ENCODE data around the gene KAZALD1.

KAZALD1 gene

DNA sequence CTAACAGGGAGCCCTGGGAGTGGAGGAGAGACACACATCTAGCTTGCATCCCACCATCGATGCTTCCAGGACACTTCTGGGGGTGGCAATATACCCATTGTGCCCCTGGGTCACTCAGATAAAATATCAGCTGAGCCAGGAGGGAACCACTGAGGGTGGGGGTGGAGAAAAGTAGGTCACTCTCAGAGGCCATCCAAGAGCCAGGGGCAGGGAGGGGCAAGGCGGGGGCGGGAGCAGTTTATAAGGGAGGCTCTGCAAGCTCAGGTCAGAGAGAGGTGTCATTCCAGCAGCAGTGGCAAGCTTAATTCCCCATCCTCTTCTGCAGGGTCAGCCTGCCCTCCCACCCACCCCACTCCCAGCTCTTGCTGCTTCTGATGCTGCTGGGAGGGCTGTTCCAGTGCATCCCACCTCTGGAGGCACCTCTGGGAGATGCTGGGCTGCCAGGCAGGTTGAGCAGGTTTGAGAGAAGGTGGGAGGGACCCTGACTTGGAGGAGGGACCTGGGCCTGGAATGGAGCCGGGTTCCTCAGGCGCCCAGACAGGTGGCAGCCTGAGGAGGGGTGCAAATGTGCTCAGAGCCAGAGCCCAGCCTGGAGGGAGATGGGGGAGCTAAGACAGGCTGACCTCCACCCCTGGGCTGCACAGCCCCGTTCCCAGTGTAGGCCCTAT is 49.2 kb downstream of the KAZALD1 start:
- no peak for DNase-seq (ENCODE audit: low read depth)
- TF ChIP-seq CTCF (conservative IDR thresholded peaks at IDR 0.05; ENCODE audit: control insufficient read depth, insufficient read depth, low read depth, low read length) = no peak
- H3K4me3 ChIP-seq (ENCODE audit: control insufficient read depth, low read depth, low read length) = no peak overlapping the region

- H3K4me3 ChIP-seq (ENCODE audit: control insufficient read depth, low read depth, low read length) = no peak overlapping the region
- DNase-seq (ENCODE audit: low read depth) = no peak
- TF ChIP-seq CTCF (conservative IDR thresholded peaks at IDR 0.05; ENCODE audit: control insufficient read depth, insufficient read depth, low read depth, low read length) = no peak
Measured at GRCh38 chr10:101111547-101111946, 49.8 kb downstream of the KAZALD1 start.

- H3K4me3 ChIP-seq (ENCODE audit: control insufficient read depth, low read depth, low read length) = no peak overlapping the region
- TF ChIP-seq CTCF (conservative IDR thresholded peaks at IDR 0.05; ENCODE audit: control insufficient read depth, insufficient read depth, low read depth, low read length) = no peak
- no peak for DNase-seq (ENCODE audit: low read depth)
Measured at GRCh38 chr10:101112799-101113594, 51.2 kb downstream of the KAZALD1 start.

DNA sequence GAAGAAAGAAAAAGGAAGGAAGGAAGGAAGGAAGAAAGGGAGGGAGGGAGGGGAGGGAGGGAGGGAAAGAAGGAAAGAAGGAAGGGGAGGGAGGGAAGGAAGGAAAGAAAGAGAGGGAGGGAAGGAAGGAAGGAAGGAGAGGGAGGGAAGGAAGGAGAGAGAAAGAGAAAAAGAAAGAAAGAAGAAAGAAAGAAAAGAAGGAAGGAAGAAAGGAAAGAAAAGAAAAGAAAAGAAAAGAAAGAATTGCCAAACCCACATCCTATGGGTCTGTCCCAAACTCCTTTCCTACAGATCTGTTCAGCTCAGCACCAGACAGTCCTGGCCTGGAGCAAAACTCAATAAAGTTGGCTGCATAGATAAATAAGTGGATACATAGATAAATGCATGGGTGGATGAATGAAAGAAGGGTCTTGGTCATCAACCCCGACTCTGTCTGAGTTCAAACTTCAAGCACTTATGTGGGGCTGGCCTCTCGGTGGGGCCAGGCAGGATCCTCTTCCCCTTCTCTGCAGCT is 52.2 kb downstream of the KAZALD1 start:
- no peak for TF ChIP-seq CTCF (conservative IDR thresholded peaks at IDR 0.05; ENCODE audit: control insufficient read depth, insufficient read depth, low read depth, low read length)
- H3K4me3 ChIP-seq (ENCODE audit: control insufficient read depth, low read depth, low read length) = no peak overlapping the region
- no peak for DNase-seq (ENCODE audit: low read depth)

GRCh38 chr10:101114646-101115045 is 52.9 kb downstream of the KAZALD1 start:
- TF ChIP-seq CTCF (conservative IDR thresholded peaks at IDR 0.05; ENCODE audit: control insufficient read depth, insufficient read depth, low read depth, low read length) = no peak
- H3K4me3 ChIP-seq (ENCODE audit: control insufficient read depth, low read depth, low read length) = no peak overlapping the region
- no peak for DNase-seq (ENCODE audit: low read depth)

Data from fibroblast of mammary gland (primary cell).